SK-N-SH (cell line): ENCODE measurements around the gene CPEB3.

ENCODE experiments used
- CTCF ChIP-seq: fragments of 200-600 bp; sonication (generic); IDR thresholded peaks from 2 replicates; pipeline ENCODE4 v1.6.1; 2017; ENCODE audit warnings: antibody characterized with exemption, mild to moderate bottlenecking, moderate library complexity
- EP300 ChIP-seq, 2 experiments: IDR thresholded peaks; 2 replicates each; pipeline versions ENCODE4 v1.4.0 to v1.6.1; 2012; ENCODE audit warnings: borderline replicate concordance in 1 of 2, low read depth in 1 of 2, low read length in 1 of 2
- JUND ChIP-seq: IDR thresholded peaks from 2 replicates; pipeline ENCODE4 v1.4.0; 2012
- MAX ChIP-seq: IDR thresholded peaks from 2 replicates; pipeline ENCODE4 v1.4.0; 2012; ENCODE audit warnings: low read depth
- NRF1 ChIP-seq: IDR thresholded peaks from 2 replicates; pipeline ENCODE4 v1.6.1; 2012; ENCODE audit warnings: low read depth, mild to moderate bottlenecking, low read length
- POLR2AphosphoS5 ChIP-seq: IDR thresholded peaks from 2 replicates; pipeline ENCODE4 v1.6.1; 2012; ENCODE audit warnings: low read depth, low read length
- YY1 ChIP-seq: IDR thresholded peaks from 2 replicates; pipeline ENCODE4 v1.4.0; 2012; ENCODE audit warnings: low read depth, mild to moderate bottlenecking
- ZBTB33 ChIP-seq: IDR thresholded peaks from 2 replicates; pipeline ENCODE4 v1.4.0; 2012; ENCODE audit warnings: low read depth, borderline replicate concordance

- TF ChIP-seq CTCF (no peak), ZBTB33 (no peak), POLR2AphosphoS5 (no peak), EP300 (IDR thresholded peaks at IDR 0.05; ENCODE audit: borderline replicate concordance in 1 of 2, low read depth in 1 of 2, low read length in 1 of 2) (no peak), YY1 (no peak), MAX (no peak), JUND (no peak), NRF1 (no peak)
Measured at GRCh38 chr10:92146107-92146506, 144.8 kb downstream of the CPEB3 start.
